Tibial nerve (tissue), 3 donors: ENCODE data around the gene TAOK3.

Experiments
- POLR2A ChIP-seq, 2 donors: fragments of 450-650 bp; IDR thresholded peaks; one replicate each; pipeline ENCODE4 v1.6.1; 2017; ENCODE audit warnings: antibody characterized with exemption in 2 of 2, mild to moderate bottlenecking in 2 of 2, moderate library complexity in 2 of 2
- TF ChIP-seq, protein P1 (sequence below), 5 experiments: fragments of 200-600 bp in 3 of 5; fragments of 450-650 bp in 2 of 5; sonication (generic) in 3 of 5; IDR thresholded peaks; one replicate each; pipeline ENCODE4 v1.5.1; 2016 to 2019; ENCODE audit warnings: antibody characterized with exemption in 5 of 5, mild to moderate bottlenecking in 3 of 5, moderate library complexity in 2 of 5

DNA sequence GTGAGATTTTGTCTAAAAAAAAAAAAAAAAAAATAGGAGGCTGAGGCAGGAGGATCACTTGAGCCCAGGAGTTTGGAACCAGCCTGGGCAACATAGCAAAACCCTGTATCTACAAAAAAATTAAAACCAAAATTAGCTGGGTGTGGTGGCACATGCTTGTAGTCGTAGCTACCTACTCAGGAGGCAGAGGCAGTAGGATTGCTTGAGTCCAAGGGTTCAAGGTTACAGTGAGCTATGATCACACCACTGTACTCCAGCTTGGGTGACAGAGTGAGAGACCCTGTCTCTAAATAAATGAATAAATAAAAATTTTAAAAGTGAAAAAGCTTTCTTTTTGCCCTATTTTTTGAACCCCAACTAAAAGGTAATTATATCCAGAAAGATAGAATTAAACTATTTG, 123.2 kb downstream of the TAOK3 start:
- TF ChIP-seq, protein P1, sequence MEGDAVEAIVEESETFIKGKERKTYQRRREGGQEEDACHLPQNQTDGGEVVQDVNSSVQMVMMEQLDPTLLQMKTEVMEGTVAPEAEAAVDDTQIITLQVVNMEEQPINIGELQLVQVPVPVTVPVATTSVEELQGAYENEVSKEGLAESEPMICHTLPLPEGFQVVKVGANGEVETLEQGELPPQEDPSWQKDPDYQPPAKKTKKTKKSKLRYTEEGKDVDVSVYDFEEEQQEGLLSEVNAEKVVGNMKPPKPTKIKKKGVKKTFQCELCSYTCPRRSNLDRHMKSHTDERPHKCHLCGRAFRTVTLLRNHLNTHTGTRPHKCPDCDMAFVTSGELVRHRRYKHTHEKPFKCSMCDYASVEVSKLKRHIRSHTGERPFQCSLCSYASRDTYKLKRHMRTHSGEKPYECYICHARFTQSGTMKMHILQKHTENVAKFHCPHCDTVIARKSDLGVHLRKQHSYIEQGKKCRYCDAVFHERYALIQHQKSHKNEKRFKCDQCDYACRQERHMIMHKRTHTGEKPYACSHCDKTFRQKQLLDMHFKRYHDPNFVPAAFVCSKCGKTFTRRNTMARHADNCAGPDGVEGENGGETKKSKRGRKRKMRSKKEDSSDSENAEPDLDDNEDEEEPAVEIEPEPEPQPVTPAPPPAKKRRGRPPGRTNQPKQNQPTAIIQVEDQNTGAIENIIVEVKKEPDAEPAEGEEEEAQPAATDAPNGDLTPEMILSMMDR (IDR thresholded peaks at IDR 0.05) = no peak
- TF ChIP-seq POLR2A (IDR thresholded peaks at IDR 0.05) = no peak
